ENCODE measurements around the gene CCR8.
"Not testable (repeated sequence)": the region's sequence is repeated elsewhere in the genome, so short reads cannot be mapped to it uniquely, and the experiment has no call there.

The CCR8 gene

GRCh38 chr3:39351134-39351533 lies 21.6 kb downstream of the CCR8 start:
- not testable (repeated sequence) for DNase-seq

DNA sequence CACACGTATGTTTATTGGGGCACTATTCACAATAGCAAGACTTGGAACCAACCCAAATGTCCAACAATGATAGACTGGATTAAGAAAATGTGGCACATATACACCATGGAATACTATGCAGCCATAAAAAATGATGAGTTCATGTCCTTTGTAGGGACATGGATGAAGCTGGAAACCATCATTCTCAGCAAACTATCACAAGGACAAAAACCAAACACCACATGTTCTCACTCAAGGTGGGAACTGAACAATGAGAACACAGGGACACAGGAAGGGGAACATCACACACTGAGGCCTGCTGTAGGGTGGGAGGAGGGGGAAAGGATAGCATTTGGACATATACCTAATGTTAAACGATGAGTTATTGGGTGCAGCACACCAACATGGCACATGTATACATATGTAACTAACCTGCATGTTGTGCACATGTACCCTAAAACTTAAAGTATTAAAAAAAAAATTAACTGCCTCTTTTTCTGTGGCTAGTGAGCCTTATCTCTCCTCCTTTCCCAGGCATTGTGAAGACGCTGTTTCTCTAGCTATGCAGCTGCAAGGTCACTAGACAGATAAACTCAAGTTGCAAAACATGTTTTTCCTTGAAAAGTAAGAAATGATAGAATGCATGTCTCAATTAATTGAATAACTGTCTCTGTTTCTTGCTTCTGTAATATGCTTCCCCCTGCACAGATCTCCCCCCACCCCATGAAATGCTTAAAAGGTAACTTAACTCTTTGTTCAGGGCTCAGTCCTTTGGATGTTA lies 23.8 kb downstream of the CCR8 start:
- DNase-seq, result not testable (repeated sequence)

DNA sequence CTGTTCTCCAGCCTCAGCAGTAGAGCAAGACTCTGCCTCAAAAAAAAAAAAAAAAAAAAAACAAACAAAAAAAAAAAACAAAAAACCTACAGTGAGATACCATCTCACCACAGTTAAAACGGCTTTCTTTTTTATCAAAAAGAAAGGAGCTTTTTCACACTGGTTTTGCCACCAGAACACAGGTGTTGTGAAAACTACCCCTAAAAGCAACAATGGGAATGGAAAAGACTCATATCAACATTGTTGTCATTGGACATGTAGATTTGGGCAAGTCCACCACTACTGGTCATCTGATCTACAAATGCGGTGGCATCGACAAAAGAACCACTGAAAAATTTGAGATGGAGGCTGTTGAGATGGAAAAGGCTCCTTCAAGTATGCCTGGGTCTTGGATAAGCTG lies 28.8 kb downstream of the CCR8 start:
- DNase-seq, result no peak

DNA sequence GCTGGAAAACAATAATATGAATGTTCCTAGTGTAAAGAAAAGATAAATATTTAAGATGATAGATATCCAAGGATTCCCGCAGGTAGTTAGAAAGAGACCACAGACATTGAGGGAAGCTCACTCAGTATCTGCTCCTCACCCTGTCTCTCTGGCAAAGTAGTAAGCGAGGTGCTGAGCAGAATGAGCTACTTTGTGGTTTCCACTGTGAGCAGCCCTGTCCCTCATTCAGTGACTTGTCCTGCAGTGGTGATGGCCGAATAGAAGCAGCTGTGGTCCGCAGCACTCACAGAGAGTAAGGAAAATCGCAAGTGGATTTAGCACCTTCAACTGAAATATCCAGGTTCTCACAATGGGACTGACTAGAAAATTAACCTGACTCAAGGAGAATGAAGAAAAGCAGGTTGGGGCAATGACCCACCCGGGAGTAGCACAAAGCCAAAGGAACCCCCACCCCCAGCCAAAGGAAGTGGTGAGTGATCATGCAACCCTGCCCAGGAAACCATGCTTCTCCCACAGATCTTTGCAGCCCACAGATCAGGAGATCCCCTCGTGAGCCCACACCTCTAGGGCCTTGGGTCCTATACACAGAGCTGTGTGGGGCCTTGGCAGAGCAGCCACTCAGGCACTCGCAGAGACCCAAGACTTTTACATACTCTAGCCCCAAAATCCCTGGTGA lies 31.9 kb downstream of the CCR8 start:
- no peak for DNase-seq

DNA sequence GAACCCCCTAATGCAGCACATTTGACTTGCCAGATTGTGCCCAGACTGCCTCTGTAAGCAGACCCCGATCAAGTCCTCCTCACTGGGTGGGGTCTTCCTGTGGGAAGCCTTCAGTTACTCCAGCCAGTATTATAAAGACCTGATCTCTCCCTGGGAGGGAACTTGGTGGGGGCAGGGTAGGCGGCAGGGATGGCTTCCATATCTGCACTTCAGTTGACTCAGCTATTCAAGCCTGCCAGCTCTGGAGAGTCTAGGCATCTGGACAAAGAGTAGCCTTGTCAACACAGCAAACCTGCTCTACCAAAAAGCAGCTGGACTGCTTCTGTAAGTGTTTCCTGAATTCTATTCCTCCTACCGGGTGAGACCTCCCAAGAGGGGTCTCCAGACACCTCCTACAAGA lies 32.7 kb downstream of the CCR8 start:
- no peak for DNase-seq

- no peak for DNase-seq
These were observed 33.3 kb downstream of the CCR8 start for GRCh38 chr3:39362812-39363211.

- not testable (repeated sequence) for DNase-seq
These were observed 40.9 kb downstream of the CCR8 start for GRCh38 chr3:39370450-39370849.

GRCh38 chr3:39372833-39373232 lies 43.3 kb downstream of the CCR8 start:
- DNase-seq, result no peak

DNA sequence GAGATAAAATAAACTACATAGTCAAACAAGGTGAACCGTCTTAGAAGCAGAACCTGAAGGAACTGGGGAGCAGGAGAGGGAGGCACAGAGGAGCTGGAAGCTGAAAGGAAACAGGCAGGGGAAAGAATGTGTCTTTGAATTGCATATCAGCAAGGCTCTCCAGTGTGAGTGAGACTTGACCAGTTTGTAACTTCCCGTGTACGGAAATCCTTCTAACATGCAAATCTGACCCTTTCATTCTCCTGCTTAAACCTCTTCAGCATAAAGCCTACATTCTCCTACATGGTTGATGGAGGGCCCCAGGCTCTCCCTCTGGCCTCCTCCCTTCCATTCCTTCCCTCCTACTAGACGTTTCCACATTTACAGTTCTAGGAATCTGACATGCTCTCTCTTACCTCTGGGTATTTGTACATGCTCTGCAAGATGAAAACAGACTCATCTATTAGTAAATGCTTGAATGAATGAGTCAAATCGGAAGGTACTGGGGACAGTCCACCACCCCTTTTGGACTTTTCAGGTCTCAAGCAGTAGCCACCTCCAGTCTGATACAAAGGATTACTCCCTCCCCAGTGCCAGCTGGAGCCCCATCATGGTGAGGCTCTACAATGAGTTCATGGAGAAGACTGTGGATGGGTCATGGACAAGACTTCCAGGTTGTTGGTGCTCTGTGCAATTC lies 47.6 kb downstream of the CCR8 start:
- DNase-seq, result no peak

GRCh38 chr3:39378088-39378487 lies 48.6 kb downstream of the CCR8 start:
- no peak for DNase-seq

GRCh38 chr3:39378957-39379777 lies 49.7 kb downstream of the CCR8 start:
- no peak for DNase-seq

GRCh38 chr3:39379778-39380155 lies 50.3 kb downstream of the CCR8 start:
- no peak for DNase-seq

DNA sequence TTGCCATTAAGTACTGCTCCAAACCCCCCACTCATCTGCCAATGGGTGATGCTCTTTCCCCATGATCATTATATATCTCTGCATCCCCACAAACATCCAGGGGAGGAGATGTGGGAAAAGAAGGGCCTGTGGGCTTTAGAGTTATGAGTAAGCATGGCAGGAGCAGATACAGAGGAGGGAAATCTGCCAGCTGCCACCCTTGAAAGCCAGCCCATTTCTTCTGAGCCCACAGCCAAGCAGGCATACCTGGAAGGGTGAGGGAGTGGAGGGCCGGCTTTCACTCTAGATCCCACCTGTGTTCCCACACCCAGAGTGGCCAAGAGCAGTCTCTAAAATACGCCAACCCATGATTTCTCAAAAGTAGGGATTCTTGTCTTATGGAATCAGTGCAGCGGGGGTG lies 51.9 kb downstream of the CCR8 start:
- DNase-seq, result no peak
